ENCODE results near the gene WNT4. TPM values are rescaled to one million over a fixed set of nuclear protein-coding genes. Genes with fewer than 3 reads are reported as not detected.
A peak's percentile ranks its signal among the peaks of the same experiment; 100 is the strongest.

WNT4 gene
- total RNA-seq, 6 donors from 2014 or later = 1.0 to 3.2 (median 2.0) TPM

DNA sequence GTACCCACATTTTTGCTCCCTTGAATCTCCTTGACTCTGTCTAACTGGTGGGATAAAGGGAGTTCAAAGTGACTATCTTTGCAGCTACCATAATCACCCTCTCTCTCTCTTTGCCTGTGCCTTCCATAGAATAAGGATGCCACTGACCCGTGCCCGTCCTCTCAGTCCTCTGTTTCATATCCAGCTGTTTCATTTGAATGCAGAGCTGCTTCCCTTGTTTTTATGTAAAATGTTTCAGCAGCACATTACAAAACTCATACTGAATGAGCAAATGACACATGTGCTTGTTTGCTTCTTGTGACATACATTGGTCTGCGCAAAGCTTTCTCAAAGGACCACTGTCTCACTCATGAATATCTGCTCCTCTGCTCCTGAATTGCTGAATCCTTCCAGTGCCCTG lies 52.0 kb downstream of the WNT4 start:
- WGBS, 2 donors = 64 to 71% methylated on average over 3 of the region's 3 CpGs
- H3K4me1 ChIP-seq = peaks cover 45 to 50% (median 48%) of the 10 kb centered on the region in 4 donors
- no peaks in the 10 kb centered on the region for H3K27me3 ChIP-seq
- TF ChIP-seq POLR2AphosphoS5 (IDR thresholded peaks at IDR 0.05) (no peak), POLR2A (IDR thresholded peaks at IDR 0.05) (no peak), EP300 (IDR thresholded peaks at IDR 0.05) (no peak)
- TF ChIP-seq, protein P1, sequence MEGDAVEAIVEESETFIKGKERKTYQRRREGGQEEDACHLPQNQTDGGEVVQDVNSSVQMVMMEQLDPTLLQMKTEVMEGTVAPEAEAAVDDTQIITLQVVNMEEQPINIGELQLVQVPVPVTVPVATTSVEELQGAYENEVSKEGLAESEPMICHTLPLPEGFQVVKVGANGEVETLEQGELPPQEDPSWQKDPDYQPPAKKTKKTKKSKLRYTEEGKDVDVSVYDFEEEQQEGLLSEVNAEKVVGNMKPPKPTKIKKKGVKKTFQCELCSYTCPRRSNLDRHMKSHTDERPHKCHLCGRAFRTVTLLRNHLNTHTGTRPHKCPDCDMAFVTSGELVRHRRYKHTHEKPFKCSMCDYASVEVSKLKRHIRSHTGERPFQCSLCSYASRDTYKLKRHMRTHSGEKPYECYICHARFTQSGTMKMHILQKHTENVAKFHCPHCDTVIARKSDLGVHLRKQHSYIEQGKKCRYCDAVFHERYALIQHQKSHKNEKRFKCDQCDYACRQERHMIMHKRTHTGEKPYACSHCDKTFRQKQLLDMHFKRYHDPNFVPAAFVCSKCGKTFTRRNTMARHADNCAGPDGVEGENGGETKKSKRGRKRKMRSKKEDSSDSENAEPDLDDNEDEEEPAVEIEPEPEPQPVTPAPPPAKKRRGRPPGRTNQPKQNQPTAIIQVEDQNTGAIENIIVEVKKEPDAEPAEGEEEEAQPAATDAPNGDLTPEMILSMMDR (IDR thresholded peaks at IDR 0.05) = no peak
- peaks cover 6 to 71% (median 34%) of the 10 kb centered on the region in 4 donors for H3K36me3 ChIP-seq
- ATAC-seq (ENCODE audit: low FRiP score in 2 of 2) = no peak
- no peak overlapping the region for H3K4me3 ChIP-seq
- H3K9me3 ChIP-seq = no peaks in the 10 kb centered on the region
- no peak overlapping the region for H3K27ac ChIP-seq
- no peak for DNase-seq

DNA sequence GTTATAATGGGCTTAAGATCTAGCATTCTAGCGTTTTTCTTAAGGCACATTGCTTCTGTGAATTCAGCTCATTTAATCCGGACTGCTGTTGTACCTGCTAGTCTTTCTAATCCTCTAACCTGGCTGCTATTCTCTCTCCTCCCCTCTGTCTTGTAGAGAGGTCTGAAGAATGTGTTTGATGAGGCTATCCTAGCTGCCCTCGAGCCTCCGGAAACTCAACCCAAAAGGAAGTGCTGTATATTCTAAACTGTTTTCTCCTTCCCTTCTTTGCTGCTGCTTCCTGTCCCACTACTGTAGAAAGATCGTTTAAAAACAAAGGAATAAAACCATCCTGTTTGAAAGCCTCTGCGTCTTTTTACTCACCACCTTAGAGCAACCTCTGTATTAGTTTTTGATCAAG lies 53.1 kb downstream of the WNT4 start:
- Histone ChIP-seq H3K27me3 (no peaks in the 10 kb centered on the region), H3K27ac (peak overlapping the region; percentile 3 to 57 (median 32)), H3K9me3 (no peaks in the 10 kb centered on the region), H3K4me1 (peaks cover 45 to 50% (median 48%) of the 10 kb centered on the region in 4 donors), H3K4me3 (peak overlapping the region in 1 of 4 donors; percentile 10), H3K36me3 (peaks cover 6 to 67% (median 32%) of the 10 kb centered on the region in 4 donors)
- ATAC-seq (ENCODE audit: low FRiP score in 2 of 2) (peak in 1 of 2 donors; percentile 48), DNase-seq (no peak)
- TF ChIP-seq, protein P1 (IDR thresholded peaks at IDR 0.05) = no peak
- TF ChIP-seq POLR2AphosphoS5 (IDR thresholded peaks at IDR 0.05) = no peak
- no peak for TF ChIP-seq POLR2A (IDR thresholded peaks at IDR 0.05)
- no peak for TF ChIP-seq EP300 (IDR thresholded peaks at IDR 0.05)
- WGBS, 2 donors = 4 to 9% methylated on average over 6 of the region's 6 CpGs

DNA sequence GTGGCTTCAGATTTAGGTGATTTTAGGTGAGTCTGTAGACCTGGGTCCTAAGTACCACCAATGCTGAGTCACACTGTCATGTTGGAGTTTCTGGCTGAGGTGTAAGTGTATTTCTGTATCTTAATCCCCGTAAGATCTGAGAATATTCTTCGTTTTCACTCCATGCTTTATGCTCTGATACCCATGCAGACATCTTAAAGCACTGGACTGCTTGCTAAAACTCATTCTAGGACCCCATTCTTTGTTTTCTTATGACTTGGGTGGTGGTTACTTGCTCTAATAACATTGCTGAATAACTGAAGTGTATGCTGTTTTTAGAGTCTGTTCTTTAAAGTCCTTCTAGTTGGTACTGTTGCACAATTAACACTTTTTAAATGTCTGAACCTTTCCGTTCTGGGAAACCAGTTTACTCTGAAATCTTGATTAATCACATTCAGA lies 53.7 kb downstream of the WNT4 start:
- H3K4me1 ChIP-seq = peaks cover 45 to 50% (median 48%) of the 10 kb centered on the region in 4 donors
- H3K4me3 ChIP-seq = no peak overlapping the region
- no peak for ATAC-seq (ENCODE audit: low FRiP score in 2 of 2)
- TF ChIP-seq EP300 (IDR thresholded peaks at IDR 0.05) (no peak), POLR2A (IDR thresholded peaks at IDR 0.05) (no peak), POLR2AphosphoS5 (IDR thresholded peaks at IDR 0.05) (no peak)
- TF ChIP-seq, protein P1 (IDR thresholded peaks at IDR 0.05) = no peak
- H3K9me3 ChIP-seq = no peaks in the 10 kb centered on the region
- no peak for DNase-seq
- H3K36me3 ChIP-seq = peaks cover 6 to 62% (median 28%) of the 10 kb centered on the region in 4 donors
- WGBS, 2 donors = 39 to 40% methylated on average over 3 of the region's 3 CpGs
- peak overlapping the region in 3 of 4 donors; percentile 9 to 57 (median 56) for H3K27ac ChIP-seq
- H3K27me3 ChIP-seq = no peaks in the 10 kb centered on the region

DNA sequence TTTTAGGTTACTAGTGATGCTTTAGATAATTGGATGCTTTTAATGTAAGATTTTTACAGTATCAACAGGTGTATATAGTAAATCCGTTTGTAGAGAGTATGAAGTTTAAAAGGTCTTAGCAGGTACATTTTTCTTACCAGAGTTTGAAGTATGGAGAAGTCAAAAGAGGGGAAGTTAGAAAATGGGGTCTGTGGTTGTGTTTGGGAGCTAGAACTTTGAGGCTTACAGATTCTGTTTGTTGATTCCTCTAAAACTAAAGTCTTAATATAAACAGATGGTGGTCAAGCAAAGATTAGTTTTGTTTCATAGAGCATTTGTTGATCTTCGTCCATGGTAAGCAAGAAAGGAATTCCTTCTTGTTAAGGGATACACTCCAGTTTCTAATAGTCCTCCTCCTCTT lies 54.6 kb downstream of the WNT4 start:
- ATAC-seq (ENCODE audit: low FRiP score in 2 of 2) = no peak
- H3K9me3 ChIP-seq = no peaks in the 10 kb centered on the region
- no peak overlapping the region for H3K4me3 ChIP-seq
- no peak for DNase-seq
- H3K27me3 ChIP-seq = no peaks in the 10 kb centered on the region
- WGBS, 2 donors = 27 to 34% methylated on average over 2 of the region's 2 CpGs
- no peak for TF ChIP-seq POLR2A (IDR thresholded peaks at IDR 0.05)
- TF ChIP-seq, protein P1 (IDR thresholded peaks at IDR 0.05) = no peak
- no peak for TF ChIP-seq EP300 (IDR thresholded peaks at IDR 0.05)
- no peak for TF ChIP-seq POLR2AphosphoS5 (IDR thresholded peaks at IDR 0.05)
- H3K4me1 ChIP-seq = peaks cover 48 to 56% (median 50%) of the 10 kb centered on the region in 4 donors
- peak overlapping the region in 1 of 4 donors; percentile 56 for H3K27ac ChIP-seq
- peaks cover 6 to 59% (median 28%) of the 10 kb centered on the region in 4 donors for H3K36me3 ChIP-seq

DNA sequence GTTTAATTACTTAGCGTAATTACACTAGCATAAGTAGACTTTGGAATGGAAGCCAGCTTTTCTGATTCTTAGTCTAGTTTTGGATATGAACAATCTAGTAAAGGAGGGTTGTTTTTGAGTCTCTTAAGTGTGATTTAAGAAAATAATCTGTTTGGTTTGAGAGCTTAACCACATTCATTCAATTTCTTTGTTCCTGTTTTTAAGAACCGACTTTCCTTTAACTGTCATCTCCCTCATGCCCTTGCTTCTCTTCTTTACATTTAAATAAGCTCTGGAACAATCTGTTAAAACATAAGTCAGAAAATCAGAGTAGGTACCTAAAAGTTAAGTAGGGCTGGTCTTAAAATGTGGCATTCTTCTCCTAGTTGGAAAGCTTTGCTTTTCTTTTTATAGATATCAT lies 62.7 kb downstream of the WNT4 start:
- ATAC-seq (ENCODE audit: low FRiP score in 2 of 2) (no peak), DNase-seq (no peak)
- TF ChIP-seq EP300 (IDR thresholded peaks at IDR 0.05) (no peak), POLR2A (IDR thresholded peaks at IDR 0.05) (no peak), POLR2AphosphoS5 (IDR thresholded peaks at IDR 0.05) (no peak)
- TF ChIP-seq, protein P1 (IDR thresholded peaks at IDR 0.05) = no peak
- Histone ChIP-seq H3K36me3 (peaks cover 5 to 53% (median 22%) of the 10 kb centered on the region in 4 donors), H3K27me3 (no peaks in the 10 kb centered on the region), H3K27ac (no peak overlapping the region), H3K9me3 (no peaks in the 10 kb centered on the region), H3K4me1 (peaks cover 28 to 57% (median 45%) of the 10 kb centered on the region in 4 donors), H3K4me3 (no peak overlapping the region)
- WGBS, 2 donors = 73% methylated on average over 2 of the region's 2 CpGs

Data from upper lobe of left lung (tissue), 6 donors.